ENCODE results near the gene SSUH2.

- TF ChIP-seq TAF1 (conservative IDR thresholded peaks at IDR 0.05): no peak
- TF ChIP-seq MAX (IDR thresholded peaks at IDR 0.05): no peak
- no peak for TF ChIP-seq YY1 (IDR thresholded peaks at IDR 0.05)
- no peak for TF ChIP-seq CTCF (IDR thresholded peaks at IDR 0.05; ENCODE audit: low read depth, low read length, missing input control)
- no peak for TF ChIP-seq EGR1 (IDR thresholded peaks at IDR 0.05; ENCODE audit: low read depth in 2 of 2)
Observed at GRCh38 chr3:8575364-8576104, 69.1 kb downstream of the SSUH2 start.
